Gastroesophageal sphincter (tissue), 4 donors: Measurements from ENCODE around the gene INO80. TPM values are rescaled to one million over a fixed set of nuclear protein-coding genes. Genes with fewer than 3 reads are reported as not detected.

Experiments
- ATAC-seq: fragments of 150-250 bp; one replicate; pipeline ENCODE4 v1.9.1; 2016; ENCODE audit warnings: mild to moderate bottlenecking, moderate library complexity
- H3K27ac ChIP-seq, 4 donors: fragments of 200-600 bp; sonication (generic) in 3 of 4; 1 replicate in 3 of 4; 2 replicates in 1 of 4; pipeline ENCODE4 v1.5.1; 2016 to 2019
- H3K27me3 ChIP-seq: fragments of 200-600 bp; sonication (generic); one replicate; pipeline ENCODE4 v1.5.1; 2019
- H3K36me3 ChIP-seq, 2 donors: fragments of 200-600 bp; sonication (generic); one replicate each; pipeline ENCODE4 v1.5.1; 2019; ENCODE audit warnings: control low read depth in 1 of 2
- H3K4me1 ChIP-seq, 3 donors: fragments of 200-600 bp; sonication (generic); 1 replicate in 2 of 3; 2 replicates in 1 of 3; pipeline ENCODE4 v1.5.1; 2016 to 2019; ENCODE audit warnings: control low read depth in 2 of 3
- H3K4me3 ChIP-seq, 2 donors: fragments of 200-600 bp; sonication (generic); one replicate each; pipeline ENCODE4 v1.5.1; 2019; ENCODE audit warnings: mild to moderate bottlenecking in 1 of 2, moderate library complexity in 1 of 2
- H3K9me3 ChIP-seq, 3 donors: fragments of 200-600 bp; sonication (generic); one replicate each; pipeline ENCODE4 v1.5.1; 2017 to 2019; ENCODE audit warnings: control low read depth in 2 of 3
- EP300 ChIP-seq: sonication (generic); formaldehyde crosslinking; IDR thresholded peaks from one replicate; pipeline ENCODE4 v1.6.1; 2017; ENCODE audit warnings: antibody characterized with exemption, mild to moderate bottlenecking
- POLR2A ChIP-seq, 2 donors: fragments of 450-650 bp; IDR thresholded peaks; one replicate each; pipeline ENCODE4 v1.6.1; 2017; ENCODE audit warnings: antibody characterized with exemption in 2 of 2, mild to moderate bottlenecking in 2 of 2, moderate library complexity in 1 of 2
- POLR2AphosphoS5 ChIP-seq: sonication (generic); formaldehyde crosslinking; IDR thresholded peaks from one replicate; pipeline ENCODE4 v1.6.1; 2017; ENCODE audit warnings: antibody characterized with exemption
- WGBS, 2 donors: methylation state at CpG; one replicate each; pipeline ENCODE4 v1.1.5; 2018; ENCODE audit warnings: low coverage in 1 of 2; 5-methylcytosine and 5-hydroxymethylcytosine counted together
- total RNA-seq, 4 donors: library from RNA; depleted of rRNA; stranded (reverse); fragments of >200 nt; gene quantifications; one replicate each; pipeline ENCODE4 v1.1.0, GENCODE V29; 2016
- TF ChIP-seq, protein P1 (sequence below), 4 experiments: fragments of 200-600 bp in 2 of 4; fragments of 450-650 bp in 2 of 4; sonication (generic) in 1 of 4; IDR thresholded peaks; one replicate each; pipeline ENCODE4 v1.5.1; 2017 to 2019; ENCODE audit warnings: antibody characterized with exemption in 4 of 4, mild to moderate bottlenecking in 2 of 4, moderate library complexity in 2 of 4

INO80 gene
- total RNA-seq, 4 donors from 2014 or later, result 18.0 to 61.3 (median 32.2) TPM

DNA sequence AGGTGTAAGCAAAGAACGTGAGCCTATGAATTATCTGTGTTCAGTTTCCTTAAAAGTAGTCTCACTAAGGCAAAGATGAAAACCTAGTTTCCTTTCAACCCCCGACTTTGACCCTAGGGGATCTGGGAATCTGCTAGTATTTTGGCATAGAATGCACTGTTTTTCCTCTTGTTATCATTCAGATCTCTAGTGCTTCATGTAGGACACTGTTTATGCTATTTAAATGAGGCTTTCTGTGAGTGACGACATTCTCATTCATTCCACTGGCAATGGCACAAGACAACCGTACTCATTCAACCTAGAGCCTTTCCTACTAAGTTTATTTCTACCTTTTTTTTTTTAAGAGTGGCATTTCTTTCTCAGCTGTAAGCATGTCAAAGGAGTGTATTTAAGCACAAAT lies 95.8 kb downstream of the INO80 start:
- TF ChIP-seq POLR2AphosphoS5, result no peak
- TF ChIP-seq, protein P1, sequence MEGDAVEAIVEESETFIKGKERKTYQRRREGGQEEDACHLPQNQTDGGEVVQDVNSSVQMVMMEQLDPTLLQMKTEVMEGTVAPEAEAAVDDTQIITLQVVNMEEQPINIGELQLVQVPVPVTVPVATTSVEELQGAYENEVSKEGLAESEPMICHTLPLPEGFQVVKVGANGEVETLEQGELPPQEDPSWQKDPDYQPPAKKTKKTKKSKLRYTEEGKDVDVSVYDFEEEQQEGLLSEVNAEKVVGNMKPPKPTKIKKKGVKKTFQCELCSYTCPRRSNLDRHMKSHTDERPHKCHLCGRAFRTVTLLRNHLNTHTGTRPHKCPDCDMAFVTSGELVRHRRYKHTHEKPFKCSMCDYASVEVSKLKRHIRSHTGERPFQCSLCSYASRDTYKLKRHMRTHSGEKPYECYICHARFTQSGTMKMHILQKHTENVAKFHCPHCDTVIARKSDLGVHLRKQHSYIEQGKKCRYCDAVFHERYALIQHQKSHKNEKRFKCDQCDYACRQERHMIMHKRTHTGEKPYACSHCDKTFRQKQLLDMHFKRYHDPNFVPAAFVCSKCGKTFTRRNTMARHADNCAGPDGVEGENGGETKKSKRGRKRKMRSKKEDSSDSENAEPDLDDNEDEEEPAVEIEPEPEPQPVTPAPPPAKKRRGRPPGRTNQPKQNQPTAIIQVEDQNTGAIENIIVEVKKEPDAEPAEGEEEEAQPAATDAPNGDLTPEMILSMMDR (IDR thresholded peaks at IDR 0.05), result no peak
- TF ChIP-seq EP300, result no peak
- TF ChIP-seq POLR2A (IDR thresholded peaks at IDR 0.05), result no peak
- no peak overlapping the region for H3K27ac ChIP-seq
- H3K4me3 ChIP-seq, result no peak overlapping the region
- no peaks in the 10 kb centered on the region for H3K9me3 ChIP-seq
- ATAC-seq, result no peak
- H3K27me3 ChIP-seq, result no peaks in the 10 kb centered on the region
- H3K36me3 ChIP-seq, result peaks cover 0 to 49% of the 10 kb centered on the region in 2 donors
- WGBS, 2 donors, result 39 to 60% methylated on average over 4 of the region's 4 CpGs
- H3K4me1 ChIP-seq, result peaks cover 6 to 55% (median 12%) of the 10 kb centered on the region in 3 donors

DNA sequence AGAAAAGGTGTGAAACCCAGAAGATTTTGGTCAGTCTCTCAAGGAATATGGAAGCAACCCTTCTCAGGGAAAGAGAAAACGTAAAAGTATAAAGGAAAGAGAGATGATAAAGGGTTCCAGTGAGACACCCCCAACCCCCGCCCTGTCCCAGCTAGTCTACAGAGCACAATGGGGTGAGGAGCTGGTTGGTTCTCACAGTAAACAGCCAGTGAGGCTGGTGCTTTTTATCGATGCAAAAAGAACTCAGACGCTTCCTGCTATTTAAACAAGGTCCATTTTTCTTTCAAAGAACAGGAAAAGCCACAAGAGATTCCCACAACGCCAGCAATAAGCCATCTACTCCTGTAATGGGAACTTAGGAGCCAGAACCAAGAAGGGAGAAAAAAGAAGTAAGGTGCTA lies 96.9 kb downstream of the INO80 start:
- Histone ChIP-seq H3K9me3 (no peaks in the 10 kb centered on the region), H3K36me3 (peaks cover 0 to 60% of the 10 kb centered on the region in 2 donors), H3K27ac (peak overlapping the region in 1 of 4 donors; percentile 1), H3K4me1 (peaks cover 5 to 44% (median 6%) of the 10 kb centered on the region in 3 donors), H3K27me3 (no peaks in the 10 kb centered on the region), H3K4me3 (no peak overlapping the region)
- 45 to 58% methylated on average over 4 to 5 of the region's 5 CpGs for WGBS, 2 donors
- ATAC-seq, result no peak
- TF ChIP-seq, protein P1 (IDR thresholded peaks at IDR 0.05), result no peak
- TF ChIP-seq POLR2AphosphoS5 (no peak), EP300 (no peak), POLR2A (IDR thresholded peaks at IDR 0.05) (no peak)

DNA sequence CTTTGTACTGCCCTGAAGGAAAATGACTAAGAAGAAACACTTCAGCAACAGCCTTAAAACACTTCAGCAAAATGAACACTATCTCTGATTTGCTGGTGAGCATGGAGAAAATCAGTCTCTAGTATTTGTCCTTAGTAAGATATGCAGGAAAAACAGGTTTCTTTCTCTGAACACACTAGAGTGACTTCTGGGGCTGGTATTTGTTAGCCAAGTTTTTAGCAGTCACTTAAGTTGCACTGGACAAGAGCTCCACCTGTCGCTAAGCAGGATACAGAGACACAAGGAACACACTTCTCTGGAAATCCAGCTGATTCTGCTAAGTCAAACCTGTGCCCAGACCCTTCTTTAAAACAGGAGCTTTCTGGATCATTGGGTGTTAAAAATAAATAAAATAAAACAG lies 97.5 kb downstream of the INO80 start:
- Histone ChIP-seq H3K9me3 (no peaks in the 10 kb centered on the region), H3K4me1 (peaks cover 4 to 37% (median 6%) of the 10 kb centered on the region in 3 donors), H3K36me3 (peaks cover 0 to 67% of the 10 kb centered on the region in 2 donors), H3K27me3 (no peaks in the 10 kb centered on the region), H3K4me3 (no peak overlapping the region), H3K27ac (no peak overlapping the region)
- TF ChIP-seq, protein P1 (IDR thresholded peaks at IDR 0.05), result peak in 2 of 4 experiments; percentile 7 to 55
- TF ChIP-seq POLR2A (IDR thresholded peaks at IDR 0.05) (no peak), POLR2AphosphoS5 (no peak)
- ATAC-seq, result no peak
- 38% methylated on average over 1 of the region's 1 CpG; no CpG with 5 or more reads in 1 of the 2 donors for WGBS, 2 donors

DNA sequence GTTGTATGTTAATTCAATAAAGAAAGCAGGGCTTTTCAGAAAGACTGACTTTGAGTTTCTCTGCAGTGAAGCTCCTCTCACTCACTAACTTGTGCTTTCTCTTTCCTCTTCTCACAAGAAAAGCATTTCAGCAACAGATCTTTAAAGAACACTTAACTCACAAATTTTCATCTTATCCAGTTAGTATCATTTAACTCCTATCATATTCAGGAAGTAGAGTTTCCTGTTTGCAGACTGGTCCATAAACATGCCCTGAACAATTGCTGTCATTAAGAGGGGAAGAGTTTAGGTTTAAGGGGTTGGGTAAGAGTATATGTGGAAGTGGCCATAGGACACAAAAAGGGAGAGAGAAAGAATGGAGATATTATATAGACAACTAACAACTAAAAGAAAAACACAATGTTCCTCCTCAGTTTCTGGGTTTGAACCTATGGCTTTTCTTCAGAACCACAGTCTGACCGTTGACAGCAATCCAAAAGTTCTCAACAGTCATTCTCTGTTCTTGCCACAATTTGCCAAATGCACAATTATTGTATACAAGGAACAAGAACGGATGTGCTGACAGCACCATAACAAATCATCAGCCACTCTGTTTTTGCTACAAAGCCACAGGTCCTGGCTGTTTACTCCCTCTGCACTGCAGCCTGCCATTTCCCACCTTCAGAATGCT lies 98.9 kb downstream of the INO80 start:
- H3K4me1 ChIP-seq, result peaks cover 4 to 24% (median 6%) of the 10 kb centered on the region in 3 donors
- TF ChIP-seq, protein P1 (IDR thresholded peaks at IDR 0.05), result no peak
- TF ChIP-seq POLR2A (IDR thresholded peaks at IDR 0.05), result no peak
- no peak for TF ChIP-seq POLR2AphosphoS5
- TF ChIP-seq EP300, result no peak
- peak overlapping the region in 3 of 4 donors; percentile 27 to 52 (median 41) for H3K27ac ChIP-seq
- WGBS, 2 donors, result 19 to 23% methylated on average over 2 of the region's 2 CpGs
- H3K36me3 ChIP-seq, result peaks cover 5 to 78% of the 10 kb centered on the region in 2 donors
- no peak for ATAC-seq
- no peak overlapping the region for H3K4me3 ChIP-seq
- no peaks in the 10 kb centered on the region for H3K27me3 ChIP-seq
- H3K9me3 ChIP-seq, result no peaks in the 10 kb centered on the region
